GM18526 (cell line): ENCODE measurements around the gene GRIN1.

ENCODE experiments used
- POLR2A ChIP-seq: IDR thresholded peaks from 3 replicates; pipeline ENCODE4 v1.6.1; 2011; ENCODE audit not compliant: insufficient read length; ENCODE audit errors: extremely low read depth

The GRIN1 gene

DNA sequence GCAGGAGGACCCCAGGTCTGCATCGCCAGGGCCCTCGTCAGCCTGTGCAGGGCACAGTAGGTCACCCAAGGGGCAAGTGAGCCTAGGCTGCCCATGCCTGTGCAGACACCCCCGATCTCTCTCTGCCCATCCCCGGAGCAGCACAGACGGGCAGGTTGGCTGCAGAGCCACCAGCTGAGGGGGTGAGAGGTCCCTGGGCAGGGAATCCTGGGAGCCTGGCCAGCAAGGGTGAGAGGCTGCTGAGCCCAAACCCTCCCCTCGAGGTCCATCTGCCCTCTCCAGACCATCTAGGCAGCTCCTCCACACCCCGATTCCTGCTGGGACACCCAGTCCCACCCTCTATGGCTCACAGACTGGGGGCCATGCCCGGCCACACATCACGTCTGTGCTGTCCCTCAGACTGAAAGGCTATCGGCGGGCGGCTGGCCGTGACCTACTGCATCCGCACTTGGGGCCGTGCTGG, 21.7 kb upstream of the GRIN1 start:
- no peak for TF ChIP-seq POLR2A

DNA sequence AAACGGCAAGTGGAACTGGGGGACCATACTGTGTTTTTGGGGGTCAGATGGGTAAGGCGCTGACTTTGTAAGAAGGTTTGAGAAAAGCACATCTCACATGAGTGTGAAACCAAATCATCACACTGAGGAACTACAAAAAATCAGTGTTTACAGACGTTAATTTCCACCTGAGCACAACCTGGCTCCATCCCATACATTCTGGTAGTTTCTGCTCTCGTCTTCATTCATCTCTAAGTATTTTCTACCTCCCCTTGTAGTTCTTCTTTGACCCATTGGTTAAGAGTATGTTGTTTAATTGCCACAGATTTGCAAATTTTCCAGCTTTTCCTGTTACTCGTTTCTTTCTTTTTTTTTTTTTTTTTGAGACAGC, 15.5 kb upstream of the GRIN1 start:
- TF ChIP-seq POLR2A, result no peak

DNA sequence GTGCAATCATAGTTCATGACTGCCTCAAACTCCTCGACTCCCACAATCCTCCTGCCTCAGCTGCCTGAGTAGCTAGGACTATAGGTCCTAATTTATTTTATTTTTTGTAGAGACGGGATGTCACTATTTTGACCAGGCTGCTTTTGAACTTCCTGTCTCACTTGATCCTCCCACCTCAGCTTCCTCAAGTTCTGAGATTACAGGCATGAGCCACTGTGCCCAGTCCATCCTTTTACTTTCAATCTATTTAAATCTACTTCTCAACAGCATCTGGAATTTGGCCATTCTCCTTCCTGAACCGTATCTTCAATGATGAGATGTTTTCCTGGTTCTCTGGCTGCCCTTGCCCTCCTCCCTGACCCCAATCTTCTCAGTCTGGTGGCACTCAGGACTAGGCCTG, 12.2 kb upstream of the GRIN1 start:
- TF ChIP-seq POLR2A, result no peak

DNA sequence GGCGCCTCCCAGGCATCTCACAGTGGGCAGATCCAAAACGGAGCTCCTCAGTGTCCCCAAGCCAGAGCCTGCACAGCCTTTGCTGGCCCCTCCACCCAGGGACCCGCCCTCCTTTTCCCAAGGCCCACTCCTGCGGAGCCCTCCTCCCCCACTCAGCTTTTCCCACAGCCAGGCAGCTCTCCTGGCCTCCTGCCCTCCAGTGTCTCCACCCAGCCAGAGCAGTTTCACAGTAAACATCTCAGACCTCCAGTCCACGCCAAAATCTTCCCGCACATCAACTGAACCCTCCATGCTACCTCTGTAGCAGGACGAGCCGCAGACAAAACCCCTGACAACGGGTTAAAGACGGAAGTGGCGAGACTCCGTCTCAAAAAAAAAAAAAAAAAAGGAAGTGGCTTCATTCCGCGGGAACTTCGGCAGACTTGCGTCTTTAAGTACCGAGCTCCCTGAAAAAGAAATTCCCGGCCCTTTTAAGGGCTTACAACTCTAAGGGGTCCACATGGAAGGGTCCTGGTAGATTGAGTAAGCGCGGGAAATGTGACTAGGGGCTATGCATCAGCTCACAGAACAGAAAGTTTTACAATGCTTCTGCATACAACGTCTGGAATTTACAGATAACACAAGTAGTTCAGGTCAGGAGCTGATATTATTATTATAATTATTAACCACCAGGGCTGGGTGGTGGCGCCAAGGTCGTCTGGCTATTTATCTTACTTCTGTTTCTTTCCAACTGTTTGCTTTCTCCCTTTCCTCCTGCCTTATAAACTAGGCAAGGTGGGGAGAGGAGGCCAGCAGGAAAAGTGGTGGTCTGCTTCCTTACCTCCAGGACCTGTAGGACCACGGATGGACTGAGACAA, 11.4 kb upstream of the GRIN1 start:
- TF ChIP-seq POLR2A, result no peak

DNA sequence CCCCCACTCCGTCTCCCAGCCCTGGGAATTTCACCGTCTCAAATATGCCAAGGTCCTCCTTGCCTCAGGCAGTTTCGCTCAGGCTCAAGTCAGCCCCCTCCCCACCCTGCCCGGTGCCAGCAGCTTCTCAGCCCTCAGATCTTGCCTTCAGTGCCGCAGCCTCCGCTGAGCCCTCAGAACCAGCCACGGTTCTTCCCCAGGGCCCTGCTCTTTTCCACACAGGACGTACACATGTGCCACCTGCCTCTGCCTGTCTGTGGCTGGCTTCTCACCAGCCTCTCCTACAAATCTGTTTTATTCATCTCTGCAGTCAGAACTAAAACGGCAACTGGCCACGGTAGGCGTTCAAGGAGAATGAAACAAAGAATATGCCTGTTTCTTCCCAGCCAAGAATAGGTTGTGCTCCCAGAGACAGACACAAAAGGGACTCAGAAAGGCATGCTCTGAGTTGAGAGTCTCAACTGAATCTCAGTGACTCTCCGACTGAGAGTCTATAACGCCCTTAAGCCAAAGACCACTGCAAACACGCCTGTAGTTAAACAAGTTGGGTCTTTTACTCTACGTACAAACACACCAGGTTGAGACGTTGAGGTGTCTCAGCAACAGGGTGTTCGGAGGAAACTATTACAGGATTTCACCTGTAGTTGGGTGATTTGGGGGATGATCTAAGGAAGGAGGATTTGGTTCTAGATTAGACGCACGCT, 10.6 kb upstream of the GRIN1 start:
- no peak for TF ChIP-seq POLR2A

DNA sequence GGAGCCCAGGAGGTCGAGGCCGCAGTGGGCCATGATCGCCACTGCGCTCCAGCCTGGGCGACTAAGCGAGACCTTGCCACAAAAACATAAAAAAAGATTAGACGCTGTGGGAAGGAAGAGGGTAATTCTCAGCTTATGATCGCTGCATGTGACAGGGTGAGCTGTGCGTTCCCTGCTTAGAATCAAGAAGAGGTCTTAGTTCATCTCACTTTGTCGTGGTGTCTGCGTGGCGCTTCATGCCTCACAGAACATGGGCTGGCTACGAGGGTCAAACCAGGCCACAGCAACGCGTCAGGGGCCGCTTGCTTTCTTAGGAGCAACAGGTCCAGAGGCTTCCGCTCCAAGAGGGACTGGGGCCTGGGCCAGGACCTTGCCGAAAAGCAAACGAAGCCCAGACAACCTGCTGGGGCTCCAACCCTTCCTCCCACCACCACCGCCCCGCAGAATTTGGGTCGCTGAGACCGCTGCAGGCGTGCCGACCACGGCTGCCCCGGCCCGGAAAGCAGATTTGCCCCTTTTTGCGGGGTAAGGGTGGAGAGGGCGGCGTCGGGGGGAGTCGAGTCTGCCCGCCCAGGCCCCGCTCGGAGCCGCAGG, 10.0 kb upstream of the GRIN1 start:
- no peak for TF ChIP-seq POLR2A

DNA sequence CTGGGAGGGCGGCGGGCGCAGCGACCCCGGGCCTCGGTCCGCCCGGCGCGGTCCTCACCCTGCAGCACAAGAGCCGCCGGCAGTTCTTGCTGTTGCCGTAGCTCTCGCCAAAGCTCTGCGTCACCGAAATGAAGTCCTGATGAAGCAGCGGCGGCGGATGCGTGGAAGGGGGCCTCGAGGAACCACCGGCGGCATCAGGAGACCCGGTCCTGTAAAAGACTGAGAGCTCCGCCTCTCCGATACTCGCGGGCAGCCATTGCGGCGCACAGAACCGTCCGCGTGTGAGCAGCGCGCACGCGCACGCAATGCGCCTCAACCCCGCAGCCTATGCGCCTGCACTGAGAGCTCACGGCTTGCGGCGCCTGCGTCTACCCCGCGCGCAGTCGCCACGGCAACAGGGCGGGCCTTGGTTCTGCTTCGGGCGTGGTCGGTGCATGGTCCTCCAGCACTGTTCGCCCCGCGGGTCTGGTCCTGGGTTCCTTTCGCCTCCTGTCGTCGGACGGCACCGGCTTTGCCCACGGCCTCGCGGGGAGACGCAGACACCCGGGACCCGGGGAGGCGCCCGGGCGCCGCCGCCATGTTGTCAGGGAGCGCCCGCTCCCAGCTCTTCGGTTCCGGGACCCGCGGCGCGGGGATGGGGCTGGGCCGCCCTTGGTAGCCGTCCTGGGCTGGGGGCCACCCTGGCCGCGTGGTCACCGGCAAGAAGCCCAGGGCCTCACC, 9.3 kb upstream of the GRIN1 start:
- TF ChIP-seq POLR2A, result peak; percentile 82

DNA sequence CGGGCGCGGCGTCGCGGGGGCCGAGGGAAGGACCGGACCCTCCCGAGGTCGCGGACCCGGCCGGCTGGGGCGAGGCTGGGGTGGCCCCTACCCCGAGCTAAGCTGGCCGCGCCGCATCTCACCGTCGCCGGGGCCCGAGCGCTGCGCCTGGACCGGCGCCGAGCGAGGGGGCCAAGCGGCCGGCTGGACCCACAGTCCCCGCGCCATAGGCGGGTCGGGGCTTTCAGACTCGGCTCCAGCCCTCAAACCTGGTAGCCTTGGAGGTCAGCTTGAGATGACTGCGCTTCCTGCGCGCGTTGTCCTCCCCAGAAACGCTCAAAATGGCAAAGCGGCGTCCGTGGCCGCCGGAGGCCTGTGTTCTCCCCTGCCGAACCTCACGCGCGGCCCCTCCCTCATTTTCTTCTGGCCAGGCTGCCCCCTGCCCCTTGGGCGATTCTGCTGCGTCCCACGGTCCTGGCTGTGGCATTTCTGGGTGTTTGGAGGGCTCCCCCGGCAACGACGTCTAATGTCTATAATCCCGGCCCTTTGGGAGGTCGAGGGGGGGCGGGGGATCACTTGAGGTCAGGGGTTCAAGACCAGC, 8.7 kb upstream of the GRIN1 start:
- no peak for TF ChIP-seq POLR2A

DNA sequence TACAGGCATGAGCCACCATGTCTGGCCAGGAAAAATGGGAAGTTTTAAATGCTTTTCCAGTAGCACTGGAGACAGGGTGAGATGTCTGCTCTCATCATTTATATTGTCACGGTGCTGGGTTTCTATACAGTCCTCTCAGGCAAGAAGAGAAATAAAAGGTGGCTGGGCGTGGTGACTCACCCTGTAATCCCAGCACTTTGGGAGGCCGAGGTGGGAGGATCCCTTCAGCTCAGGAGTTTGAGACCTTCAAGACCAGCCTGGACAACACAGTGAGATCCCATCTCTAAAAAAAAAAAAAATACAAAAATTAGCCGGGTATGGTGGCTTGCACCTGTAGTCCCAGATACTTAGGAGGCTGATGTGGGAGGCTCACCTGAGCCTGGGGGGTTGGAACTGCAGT, 4.8 kb upstream of the GRIN1 start:
- no peak for TF ChIP-seq POLR2A

DNA sequence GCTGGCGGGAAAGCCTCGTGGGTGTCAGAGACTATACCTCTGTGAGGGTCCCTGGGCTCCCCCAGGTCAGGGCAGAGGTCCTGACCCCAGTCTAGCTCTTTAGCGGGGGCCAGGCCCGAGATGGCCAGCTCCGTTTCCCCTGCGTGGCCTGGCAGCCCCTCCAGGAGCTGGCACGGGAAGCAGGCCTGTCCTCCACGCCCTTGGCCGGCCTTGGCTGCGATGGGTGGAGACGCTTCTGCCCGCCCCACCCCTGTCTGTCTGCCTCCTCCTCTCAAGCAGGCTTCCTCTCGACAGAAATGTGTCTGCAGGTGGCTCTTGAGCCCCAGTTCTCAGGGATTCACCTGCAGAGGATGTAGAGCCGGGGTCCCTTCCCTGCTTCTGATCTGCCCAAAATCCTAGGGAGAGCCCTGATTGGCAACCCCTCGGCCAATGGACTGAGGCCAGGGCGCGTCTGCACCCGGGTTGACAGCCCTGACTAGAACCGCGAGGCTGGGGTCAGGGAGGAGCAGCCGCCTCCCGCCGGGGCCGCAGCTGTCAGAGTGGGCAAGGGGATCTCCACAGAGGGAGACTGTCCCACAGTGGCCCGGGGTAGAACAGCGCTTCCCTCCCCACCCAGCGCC, 2.6 kb upstream of the GRIN1 start:
- TF ChIP-seq POLR2A, result no peak

DNA sequence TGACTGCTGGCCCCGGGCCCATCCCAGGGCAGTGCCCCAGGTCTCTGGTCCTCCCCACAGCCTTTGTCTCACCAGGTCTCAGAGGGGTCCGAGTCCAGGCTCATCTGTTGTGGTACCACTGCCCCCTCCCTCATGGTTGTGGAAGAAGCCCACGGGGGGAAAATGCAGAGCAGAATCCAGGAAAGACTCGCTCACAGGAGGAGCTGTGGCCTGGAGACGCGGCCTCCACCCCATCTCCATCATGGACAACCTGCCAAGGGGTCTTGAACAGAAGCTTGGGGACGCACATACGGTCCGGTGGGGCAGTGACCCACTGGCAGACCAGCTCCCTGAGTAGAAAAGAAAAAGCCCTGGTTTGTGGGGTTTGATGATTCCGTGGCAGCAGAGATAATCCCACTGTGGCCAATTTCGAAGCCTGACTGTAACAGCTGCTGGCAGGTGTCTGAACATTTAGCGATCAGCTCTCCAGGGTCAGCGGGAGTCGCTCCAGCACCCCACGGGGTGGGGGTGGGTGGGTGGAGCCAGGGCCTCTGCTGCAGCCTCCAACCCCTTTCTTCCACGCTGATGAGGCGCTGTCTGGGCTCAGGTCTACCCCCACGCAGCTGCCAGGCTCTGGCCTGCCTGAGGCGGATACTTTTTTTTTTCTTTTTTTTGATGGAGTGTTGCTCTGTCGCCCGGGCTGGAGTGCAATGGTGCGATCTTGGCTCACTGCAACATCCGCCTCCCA, 1.9 kb upstream of the GRIN1 start:
- TF ChIP-seq POLR2A, result no peak

DNA sequence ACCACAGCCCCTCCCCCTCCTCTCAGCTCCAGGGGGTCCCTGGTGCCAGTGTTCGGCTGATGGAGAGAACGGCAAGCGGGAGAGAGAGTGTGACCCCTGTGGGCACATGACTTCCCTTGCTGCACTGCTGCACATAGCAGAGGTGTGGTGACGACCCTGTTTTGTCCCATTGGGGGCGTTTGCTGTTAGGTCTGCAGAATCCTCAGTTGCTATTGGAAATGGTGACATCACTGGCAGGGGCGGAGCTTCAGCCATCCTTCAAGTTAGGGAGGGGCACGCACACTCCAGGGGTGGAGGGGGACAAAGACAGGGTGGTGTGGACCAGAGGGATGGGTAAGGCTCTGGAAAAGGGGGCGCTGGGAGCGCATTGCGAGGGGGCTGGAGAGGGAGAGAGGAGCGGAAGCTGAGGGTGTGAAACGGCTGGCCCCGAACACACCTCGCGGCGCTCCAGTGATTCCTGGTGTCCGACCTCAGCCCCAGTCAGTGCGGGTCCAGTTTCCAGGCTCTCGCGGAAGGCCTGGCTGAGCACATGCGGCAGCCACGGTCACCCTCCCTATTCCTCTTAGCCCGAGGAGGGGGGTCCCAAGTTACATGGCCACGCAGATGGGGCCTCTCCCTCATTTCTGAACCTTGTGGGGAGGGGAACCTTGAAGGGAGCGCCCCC, 764 bp upstream of the GRIN1 start:
- TF ChIP-seq POLR2A, result no peak

DNA sequence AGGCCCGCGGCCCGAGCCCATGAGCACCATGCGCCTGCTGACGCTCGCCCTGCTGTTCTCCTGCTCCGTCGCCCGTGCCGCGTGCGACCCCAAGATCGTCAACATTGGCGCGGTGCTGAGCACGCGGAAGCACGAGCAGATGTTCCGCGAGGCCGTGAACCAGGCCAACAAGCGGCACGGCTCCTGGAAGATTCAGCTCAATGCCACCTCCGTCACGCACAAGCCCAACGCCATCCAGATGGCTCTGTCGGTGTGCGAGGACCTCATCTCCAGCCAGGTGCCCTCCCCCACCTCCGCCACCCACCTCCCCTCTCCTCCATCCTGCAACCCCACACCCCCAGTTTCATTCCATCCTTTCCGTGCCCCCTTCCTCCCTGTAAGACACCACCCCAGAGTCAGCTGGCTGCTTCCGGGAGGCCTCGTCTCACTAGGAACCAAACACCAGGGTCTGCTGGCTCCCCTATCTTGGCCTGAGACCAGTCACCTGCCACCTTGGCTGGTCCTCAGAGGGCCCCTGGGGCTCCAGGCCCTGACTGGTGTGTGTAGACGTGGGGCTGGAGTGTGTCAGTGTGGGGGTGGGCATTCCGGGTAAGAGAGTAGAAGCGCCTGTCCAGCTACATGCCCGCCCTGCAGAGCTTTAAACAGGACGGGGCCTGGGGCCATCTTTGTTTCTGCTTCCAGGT, 655 bp downstream of the GRIN1 start:
- no peak for TF ChIP-seq POLR2A
